Activated CD8-positive, alpha-beta memory T cell treated with anti-CD3 and anti-CD28 coated beads, Interleukin-2, amount 10 ng/mL, durations not matched to agents 7 days and 5 days (primary cell): ENCODE results near the gene ZNF195. TPM values are rescaled to one million over a fixed set of nuclear protein-coding genes. Genes with fewer than 3 reads are reported as not detected.
"Not testable (repeated sequence)": the region's sequence is repeated elsewhere in the genome, so short reads cannot be mapped to it uniquely, and the experiment has no call there.

Source experiments
- ATAC-seq: fragments of 150-1000 bp; cut with Tn5 transposase; one replicate; pipeline ENCODE4 v1.10.0; 2021; ENCODE audit warnings: moderate library complexity
- CTCF ChIA-PET: fragments of 350-600 bp; sonication (Branson Sonifier 250); formaldehyde crosslinking; loops from one replicate; lab custom pipeline; 2021; ENCODE audit warnings: antibody characterized with exemption; lab: Charles Lee
- DNase-seq: peaks from one replicate; pipeline ENCODE4 v3.0.0-alpha.2; 2020
- H3K27ac Mint-ChIP-seq: one replicate; pipeline ENCODE4 v1.8.0; 2021; ENCODE audit warnings: mild to moderate bottlenecking, mixed read lengths
- H3K27me3 Mint-ChIP-seq: one replicate; pipeline ENCODE4 v1.8.0; 2021; ENCODE audit warnings: mixed read lengths
- H3K36me3 Mint-ChIP-seq: one replicate; pipeline ENCODE4 v1.8.0; 2021; ENCODE audit warnings: mild to moderate bottlenecking, mixed read lengths
- H3K4me1 Mint-ChIP-seq: one replicate; pipeline ENCODE4 v1.8.0; 2021; ENCODE audit warnings: mixed read lengths
- H3K4me3 Mint-ChIP-seq: one replicate; pipeline ENCODE4 v1.8.0; 2021; ENCODE audit warnings: mild to moderate bottlenecking, moderate library complexity, mixed read lengths
- H3K9me3 Mint-ChIP-seq: one replicate; pipeline ENCODE4 v1.8.0; 2022; ENCODE audit warnings: low read depth, mixed read lengths
- total RNA-seq, 2 experiments: library from RNA; stranded (reverse); gene quantifications; one replicate each; pipeline ENCODE4 v1.2.3, GENCODE V29; 2021

The ZNF195 gene
- total RNA-seq, 2 experiments from 2014 or later, result 39.1 to 43.1 TPM

GRCh38 chr11:3412837-3413236 lies 33.9 kb upstream of the ZNF195 start:
- ATAC-seq (no peak), DNase-seq (no peak)
- Mint-ChIP-seq H3K4me1 (peaks cover 4% of the 10 kb centered on the region), H3K27ac (no peak overlapping the region), H3K9me3 (no peaks in the 10 kb centered on the region), H3K4me3 (no peak overlapping the region), H3K36me3 (no peaks in the 10 kb centered on the region), H3K27me3 (no peaks in the 10 kb centered on the region)
- CTCF ChIA-PET, result interaction anchor here (0.5 kb wide), 1 partner anchor 322 kb away, joined by 3 read pairs; no protein-coding TSS in a partner anchor

DNA sequence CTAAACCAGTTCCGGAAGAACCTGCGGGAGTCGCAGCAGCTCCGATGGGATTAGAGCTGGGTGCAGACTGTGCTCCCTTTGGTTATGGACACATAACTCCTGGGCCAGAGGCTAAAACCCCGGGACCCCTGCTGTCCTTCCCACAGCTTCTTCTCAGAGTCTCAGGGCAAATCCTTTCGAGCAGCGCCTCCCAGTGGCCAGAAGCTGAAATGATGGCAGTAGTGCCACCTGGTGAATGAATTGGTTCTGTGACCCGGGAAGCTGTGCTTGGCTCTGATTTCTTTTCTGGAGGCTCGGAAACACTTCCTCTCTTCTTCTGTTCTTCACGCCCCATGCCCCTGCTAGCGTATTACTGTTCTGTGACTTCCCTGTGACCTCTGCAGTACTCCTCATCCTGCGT lies 29.8 kb upstream of the ZNF195 start:
- DNase-seq, result peak; percentile 79
- not testable (repeated sequence) for H3K36me3 Mint-ChIP-seq, H3K4me3 Mint-ChIP-seq, H3K27me3 Mint-ChIP-seq, ATAC-seq, H3K27ac Mint-ChIP-seq, H3K9me3 Mint-ChIP-seq, H3K4me1 Mint-ChIP-seq
- CTCF ChIA-PET, result interaction anchor here (0.6 to 2.0 kb wide), 24 partner anchors 9 to 876 kb away, joined by 3 to 30 read pairs (median 3); partner anchors contain the start of gene ZNF195

DNA sequence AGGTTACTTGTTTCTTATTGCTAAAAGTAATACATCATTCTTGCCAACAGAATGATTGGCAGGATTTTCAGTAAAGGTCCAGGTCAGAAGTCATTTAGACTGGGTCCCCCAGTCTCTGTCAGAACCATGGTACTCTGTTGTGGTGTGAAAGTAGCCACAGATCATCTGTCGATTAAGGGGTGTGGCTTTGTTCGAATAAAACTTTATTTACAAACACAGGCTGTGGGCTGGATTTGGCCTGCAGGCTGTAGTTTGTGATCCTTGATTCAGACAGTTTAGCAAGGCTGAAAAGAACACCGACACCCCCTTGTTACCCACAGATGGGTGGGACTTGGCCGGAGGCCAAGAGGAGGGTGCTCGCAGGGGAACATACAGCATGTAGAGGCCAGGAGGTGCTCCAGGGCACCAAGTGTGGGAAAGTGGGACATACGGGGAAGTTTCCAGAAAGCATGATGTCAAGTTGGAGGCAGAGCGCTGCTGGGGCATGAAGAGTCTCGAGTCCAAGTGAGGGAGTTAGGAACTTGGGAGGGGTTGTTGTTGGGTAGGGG lies 29.2 kb upstream of the ZNF195 start:
- not testable (repeated sequence) for H3K27me3 Mint-ChIP-seq, ATAC-seq, H3K4me1 Mint-ChIP-seq, H3K36me3 Mint-ChIP-seq, H3K9me3 Mint-ChIP-seq, DNase-seq, H3K4me3 Mint-ChIP-seq, H3K27ac Mint-ChIP-seq
- CTCF ChIA-PET, result interaction anchor here (0.8 to 2.0 kb wide), 22 partner anchors 9 to 876 kb away, joined by 3 to 30 read pairs (median 4); partner anchors contain the start of gene ZNF195

- ATAC-seq, H3K27me3 Mint-ChIP-seq, H3K27ac Mint-ChIP-seq, DNase-seq, H3K9me3 Mint-ChIP-seq, H3K4me3 Mint-ChIP-seq, H3K36me3 Mint-ChIP-seq, H3K4me1 Mint-ChIP-seq: not testable (repeated sequence)
- CTCF ChIA-PET, result interaction anchor here (2.0 kb wide), 1 partner anchor 66 kb away, joined by 9 read pairs; no protein-coding TSS in a partner anchor
Observed at GRCh38 chr11:3406937-3407336, 28.0 kb upstream of the ZNF195 start.

GRCh38 chr11:3406223-3406875 lies 27.4 kb upstream of the ZNF195 start:
- CTCF ChIA-PET, result interaction anchor here (2.0 kb wide), 1 partner anchor 65 kb away, joined by 9 read pairs; no protein-coding TSS in a partner anchor
- not testable (repeated sequence) for DNase-seq, H3K9me3 Mint-ChIP-seq, H3K4me3 Mint-ChIP-seq, H3K27me3 Mint-ChIP-seq, H3K27ac Mint-ChIP-seq, H3K4me1 Mint-ChIP-seq, H3K36me3 Mint-ChIP-seq, ATAC-seq

DNA sequence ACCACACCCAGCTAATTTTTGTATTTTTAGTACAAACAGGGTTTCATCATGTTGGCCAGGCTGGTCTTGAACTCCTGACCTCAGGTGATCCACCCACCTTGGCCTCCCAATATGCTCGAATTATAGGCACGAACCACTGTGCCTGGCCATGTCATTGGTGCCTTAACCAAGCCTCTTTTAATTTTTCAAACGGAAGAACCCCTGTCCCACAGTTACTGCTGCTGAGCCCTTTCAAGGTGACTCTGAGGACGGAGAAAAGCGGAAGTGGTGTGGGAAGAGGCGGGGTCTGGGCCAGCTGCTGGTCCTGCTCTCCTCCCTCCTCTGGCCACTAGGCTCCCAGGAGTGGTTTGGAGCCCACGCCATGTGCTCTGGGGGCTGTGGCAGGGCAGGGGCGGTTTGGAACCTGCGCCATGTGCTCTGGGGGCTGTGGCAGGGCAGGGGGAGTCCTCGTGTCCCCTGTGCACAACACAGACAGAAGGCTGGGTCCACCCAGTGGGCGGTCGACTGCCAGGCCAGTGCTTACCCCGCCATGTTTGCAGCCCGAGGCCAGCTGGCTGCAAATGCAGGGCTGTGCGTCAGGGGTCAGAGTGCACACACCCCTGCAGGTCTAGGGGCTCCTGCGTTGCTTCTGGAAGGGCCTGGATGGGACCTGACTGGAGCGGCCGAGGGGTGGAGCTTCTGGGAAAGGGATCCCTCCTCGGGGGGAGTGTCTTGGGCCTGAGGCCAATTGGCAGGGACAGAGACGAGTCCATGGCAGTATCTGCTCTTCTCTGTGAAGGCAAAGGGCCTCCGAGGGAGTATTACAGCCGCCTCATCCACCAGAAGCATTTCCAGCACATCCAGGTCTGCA lies 25.4 kb upstream of the ZNF195 start:
- H3K4me1 Mint-ChIP-seq, result not testable (repeated sequence)

GRCh38 chr11:3402861-3403250 lies 23.9 kb upstream of the ZNF195 start:
- ATAC-seq, DNase-seq, H3K4me1 Mint-ChIP-seq, H3K27me3 Mint-ChIP-seq, H3K27ac Mint-ChIP-seq, H3K36me3 Mint-ChIP-seq, H3K4me3 Mint-ChIP-seq, H3K9me3 Mint-ChIP-seq: not testable (repeated sequence)
- CTCF ChIA-PET, result interaction anchor here (0.6 kb wide), 1 partner anchor 402 kb away, joined by 3 read pairs; no protein-coding TSS in a partner anchor

More for the DNA sequence above, 25.4 kb upstream of the ZNF195 start:
- DNase-seq, H3K4me3 Mint-ChIP-seq, ATAC-seq, CTCF ChIA-PET, H3K27ac Mint-ChIP-seq, H3K9me3 Mint-ChIP-seq, H3K36me3 Mint-ChIP-seq, H3K27me3 Mint-ChIP-seq: not testable (repeated sequence)

DNA sequence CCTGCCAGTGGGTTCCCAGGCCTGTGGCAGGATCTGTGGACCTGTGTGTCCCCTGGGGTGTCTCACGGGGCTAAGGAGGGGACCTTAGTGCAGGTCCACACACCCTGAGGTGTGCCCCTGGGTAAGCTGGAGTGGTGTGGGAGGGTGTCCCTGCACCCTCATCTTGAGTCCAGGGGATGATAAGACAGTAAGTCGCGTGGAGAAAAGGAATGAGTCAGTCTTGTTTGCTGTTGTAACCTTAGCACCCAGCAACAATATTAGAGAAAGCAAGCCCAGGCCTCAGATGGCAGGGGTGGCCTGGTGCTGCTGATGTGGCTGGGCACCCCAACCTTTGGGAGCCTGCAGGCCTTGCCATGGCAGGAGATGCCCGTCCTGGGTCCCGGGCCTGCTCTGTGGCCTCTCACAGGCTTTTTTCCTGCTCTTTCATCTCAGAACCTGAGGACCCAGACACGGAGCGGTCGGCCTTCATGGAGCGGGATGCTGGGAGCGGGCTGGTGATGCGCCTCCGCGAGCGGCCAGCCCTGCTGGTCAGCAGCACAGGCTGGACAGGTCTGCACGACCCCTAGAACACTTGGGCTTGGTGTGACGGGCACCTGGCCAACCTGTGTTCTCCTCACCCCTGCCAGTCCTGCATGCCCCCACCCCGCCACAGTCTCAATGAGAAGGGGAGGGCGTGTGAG lies 23.4 kb upstream of the ZNF195 start:
- CTCF ChIA-PET, H3K9me3 Mint-ChIP-seq, H3K4me3 Mint-ChIP-seq, H3K27ac Mint-ChIP-seq, DNase-seq, H3K27me3 Mint-ChIP-seq, ATAC-seq, H3K36me3 Mint-ChIP-seq, H3K4me1 Mint-ChIP-seq: not testable (repeated sequence)

DNA sequence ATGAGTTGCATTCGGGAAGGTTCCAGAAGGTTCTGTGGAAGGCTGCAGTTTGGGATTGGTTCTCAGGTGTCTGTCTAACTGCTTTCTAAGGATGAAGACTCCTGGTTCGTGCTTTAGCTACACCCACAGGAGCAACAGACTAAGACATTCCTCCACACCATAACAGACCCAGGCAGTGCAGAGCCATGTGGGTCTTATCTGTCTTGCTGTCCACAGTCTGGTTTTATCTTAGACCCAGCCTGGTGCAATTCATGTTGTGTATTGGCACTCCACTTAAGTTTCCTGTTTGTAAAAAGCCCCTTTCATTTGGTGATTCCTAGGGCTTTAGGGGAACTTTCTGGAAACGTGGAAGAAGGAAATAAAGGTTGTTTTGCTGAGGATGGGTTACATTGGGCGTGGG lies 22.1 kb upstream of the ZNF195 start:
- H3K36me3 Mint-ChIP-seq, H3K27me3 Mint-ChIP-seq, H3K27ac Mint-ChIP-seq, H3K4me1 Mint-ChIP-seq, ATAC-seq, H3K9me3 Mint-ChIP-seq, H3K4me3 Mint-ChIP-seq, CTCF ChIA-PET, DNase-seq: not testable (repeated sequence)

DNA sequence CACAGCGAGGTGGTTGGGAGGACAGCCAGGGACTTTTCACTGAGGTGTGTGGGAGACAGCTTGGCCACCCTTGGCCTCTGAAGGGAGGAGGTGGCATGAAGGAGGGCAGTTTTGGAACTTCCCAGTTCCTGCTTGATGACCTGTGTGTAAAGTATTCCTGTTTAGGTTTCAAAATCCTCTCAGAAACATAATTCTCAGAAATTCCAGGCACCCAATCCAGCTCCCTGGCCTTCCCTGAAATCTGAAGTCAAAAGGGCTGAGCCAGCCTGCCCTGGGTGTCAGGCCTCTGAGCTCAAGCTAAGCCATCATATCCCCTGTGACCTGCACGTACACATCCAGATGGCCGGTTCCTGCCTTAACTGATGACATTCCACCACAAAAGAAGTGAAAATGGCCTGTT lies 19.6 kb upstream of the ZNF195 start:
- H3K27ac Mint-ChIP-seq, H3K9me3 Mint-ChIP-seq, ATAC-seq, CTCF ChIA-PET, H3K4me3 Mint-ChIP-seq, DNase-seq, H3K27me3 Mint-ChIP-seq, H3K36me3 Mint-ChIP-seq, H3K4me1 Mint-ChIP-seq: not testable (repeated sequence)

- H3K36me3 Mint-ChIP-seq, H3K4me3 Mint-ChIP-seq, ATAC-seq, H3K4me1 Mint-ChIP-seq, H3K27me3 Mint-ChIP-seq, DNase-seq, CTCF ChIA-PET, H3K9me3 Mint-ChIP-seq, H3K27ac Mint-ChIP-seq: not testable (repeated sequence)
Observed at GRCh38 chr11:3398106-3398505, 19.2 kb upstream of the ZNF195 start.

- ATAC-seq, H3K27ac Mint-ChIP-seq, H3K9me3 Mint-ChIP-seq, H3K4me3 Mint-ChIP-seq, H3K36me3 Mint-ChIP-seq, CTCF ChIA-PET, H3K4me1 Mint-ChIP-seq, DNase-seq: not testable (repeated sequence)
- H3K27me3 Mint-ChIP-seq, result peaks cover 12% of the 10 kb centered on the region
Observed at GRCh38 chr11:3397210-3397609, 18.3 kb upstream of the ZNF195 start.

- not testable (repeated sequence) for H3K4me1 Mint-ChIP-seq, H3K27ac Mint-ChIP-seq, DNase-seq, H3K4me3 Mint-ChIP-seq, ATAC-seq, H3K36me3 Mint-ChIP-seq, H3K9me3 Mint-ChIP-seq
- CTCF ChIA-PET, result interaction anchor here (1.1 kb wide), 1 partner anchor 14 kb away, joined by 3 read pairs; no protein-coding TSS in a partner anchor
- H3K27me3 Mint-ChIP-seq, result peaks cover 17% of the 10 kb centered on the region
Observed at GRCh38 chr11:3395468-3395867, 16.5 kb upstream of the ZNF195 start.
